Hematopoietic multipotent progenitor cell treated with erythropoietin and hydrocortisone succinate and interleukin-3 and kit ligand, for 15 days (in vitro differentiated cells): ENCODE data around the gene KIN.
"Not testable (repeated sequence)": the region's sequence is repeated elsewhere in the genome, so short reads cannot be mapped to it uniquely, and the experiment has no call there.

Source experiments
- DNase-seq: peaks from one replicate; pipeline ENCODE4 v3.0.0-alpha.2; 2015; ENCODE audit warnings: low spot score

The KIN gene

GRCh38 chr10:7722927-7723529 lies 64.8 kb downstream of the KIN start:
- DNase-seq: no peak

- no peak for DNase-seq
These were observed 67.3 kb downstream of the KIN start for GRCh38 chr10:7720478-7720877.

- no peak for DNase-seq
These were observed 69.1 kb downstream of the KIN start for GRCh38 chr10:7718685-7719084.

GRCh38 chr10:7717767-7718166 lies 70.0 kb downstream of the KIN start:
- no peak for DNase-seq

- DNase-seq: no peak
These were observed 72.3 kb downstream of the KIN start for GRCh38 chr10:7715515-7715914.

- DNase-seq: not testable (repeated sequence)
These were observed 76.7 kb downstream of the KIN start for GRCh38 chr10:7711075-7711474.

GRCh38 chr10:7710446-7710845 lies 77.3 kb downstream of the KIN start:
- DNase-seq: no peak

- no peak for DNase-seq
These were observed 79.0 kb downstream of the KIN start for GRCh38 chr10:7708832-7709231.

GRCh38 chr10:7707858-7708622 lies 79.8 kb downstream of the KIN start:
- DNase-seq: no peak

- DNase-seq: no peak
These were observed 80.7 kb downstream of the KIN start for GRCh38 chr10:7707102-7707501.

GRCh38 chr10:7706534-7707073 lies 81.2 kb downstream of the KIN start:
- DNase-seq: no peak

GRCh38 chr10:7705341-7705740 lies 82.5 kb downstream of the KIN start:
- no peak for DNase-seq

- DNase-seq: no peak
These were observed 83.4 kb downstream of the KIN start for GRCh38 chr10:7704071-7705016.

GRCh38 chr10:7703140-7703539 lies 84.7 kb downstream of the KIN start, which contains the start of gene ITIH2:
Gene ITIH2, plus strand, starts transcription at chr10:7703316. Its CDS starts 119 bp downstream, at chr10:7703435.
- DNase-seq: no peak

- DNase-seq: no peak
These were observed 85.4 kb downstream of the KIN start for GRCh38 chr10:7702288-7702812.

GRCh38 chr10:7701158-7701742 lies 86.5 kb downstream of the KIN start:
- DNase-seq: no peak
